Hepatic stellate cell (primary cell): ENCODE results near the gene NCOA4.
"Not testable (repeated sequence)": the region's sequence is repeated elsewhere in the genome, so short reads cannot be mapped to it uniquely, and the experiment has no call there.

Experiments
- DNase-seq: peaks from one replicate; pipeline ENCODE4 v3.0.0; 2011; ENCODE audit warnings: low spot score

Gene NCOA4

GRCh38 chr10:46052057-46052790, 21.8 kb upstream of the NCOA4 start:
- no peak for DNase-seq

- DNase-seq = no peak
These were observed 20.7 kb upstream of the NCOA4 start for GRCh38 chr10:46050941-46051623.

DNA sequence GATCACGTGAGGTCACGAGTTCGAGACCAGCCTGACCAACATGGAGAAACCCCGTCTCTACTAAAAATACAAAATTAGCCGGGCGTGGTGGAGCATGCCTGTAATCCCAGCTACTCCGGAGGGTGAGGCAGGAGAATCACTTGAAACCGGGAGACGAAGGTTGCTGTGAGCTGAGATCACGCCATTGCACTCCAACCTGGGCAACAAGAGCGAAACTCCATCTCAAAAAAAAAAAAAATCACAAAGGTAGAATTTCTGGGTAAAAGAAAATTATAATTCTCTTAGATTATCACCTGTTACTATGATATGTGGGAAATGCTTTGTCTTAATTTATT, 19.0 kb upstream of the NCOA4 start:
- not testable (repeated sequence) for DNase-seq

GRCh38 chr10:46048152-46048551, 17.7 kb upstream of the NCOA4 start:
- DNase-seq = no peak

- DNase-seq = no peak
These were observed 15.8 kb upstream of the NCOA4 start, which contains the start of gene MSMB for GRCh38 chr10:46046261-46046660. Gene MSMB (minus strand): TSS chr10:46046269. CDS start chr10:46046237, 32 bp downstream.

GRCh38 chr10:46042527-46042926, 12.1 kb upstream of the NCOA4 start:
- no peak for DNase-seq

DNA sequence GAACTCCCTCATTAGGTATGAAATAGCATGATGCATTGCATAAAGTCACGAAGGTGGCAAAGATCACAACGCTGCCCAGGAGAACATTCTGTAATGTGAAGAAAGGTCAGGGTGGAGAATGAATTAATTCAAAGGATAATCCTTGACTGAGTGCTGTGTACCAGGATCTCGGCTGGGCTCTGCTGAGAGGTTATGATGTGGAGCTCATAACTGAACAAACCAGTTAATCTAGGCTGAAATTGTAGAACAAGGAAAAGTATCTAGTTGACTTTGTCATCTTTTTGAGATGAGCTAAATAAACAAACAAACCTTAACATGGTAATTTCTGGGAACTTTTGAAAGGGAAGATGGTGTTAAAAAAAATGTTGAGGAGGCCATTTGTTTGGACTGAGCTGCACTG, 9.6 kb upstream of the NCOA4 start:
- no peak for DNase-seq

DNA sequence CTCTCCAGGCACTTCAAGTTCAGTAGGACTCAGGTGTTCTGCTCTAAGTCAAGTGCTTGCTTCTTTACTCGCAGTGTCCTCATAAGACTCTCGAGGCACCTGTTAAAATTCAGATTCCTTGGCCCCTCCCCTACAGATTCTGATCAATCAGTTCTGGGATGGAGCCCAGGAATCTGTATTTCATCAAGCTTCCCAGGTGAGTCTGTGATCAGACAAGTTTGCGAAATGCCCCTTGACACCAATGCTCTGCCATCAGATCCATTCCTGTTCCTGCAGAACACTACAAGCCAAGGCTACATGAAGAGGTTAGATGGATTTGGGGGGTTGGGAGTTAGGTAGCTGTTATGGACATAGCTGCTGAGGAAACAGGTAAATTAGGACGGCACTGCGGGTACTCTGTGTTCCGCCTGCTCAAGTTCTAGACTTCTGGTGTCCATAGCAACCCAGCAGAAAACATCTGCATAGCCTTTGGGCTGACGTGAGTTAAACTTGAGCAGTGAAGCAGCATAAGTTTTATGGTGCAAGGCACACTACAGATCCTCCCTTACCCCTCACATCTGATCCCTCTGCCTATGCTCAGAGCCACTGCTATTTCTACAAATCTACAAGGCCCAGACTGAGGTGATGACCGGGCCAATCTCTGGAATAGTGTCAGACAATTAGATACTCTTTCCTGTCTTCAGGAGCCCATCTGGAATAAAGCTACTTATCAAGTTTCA, 6.8 kb upstream of the NCOA4 start:
- no peak for DNase-seq

GRCh38 chr10:46035923-46036849, 5.8 kb upstream of the NCOA4 start:
- no peak for DNase-seq

- peak; percentile 88 for DNase-seq
These were observed 3.2 kb upstream of the NCOA4 start for GRCh38 chr10:46033602-46034011.

- DNase-seq = no peak
These were observed 1.5 kb upstream of the NCOA4 start for GRCh38 chr10:46031648-46032532.

DNA sequence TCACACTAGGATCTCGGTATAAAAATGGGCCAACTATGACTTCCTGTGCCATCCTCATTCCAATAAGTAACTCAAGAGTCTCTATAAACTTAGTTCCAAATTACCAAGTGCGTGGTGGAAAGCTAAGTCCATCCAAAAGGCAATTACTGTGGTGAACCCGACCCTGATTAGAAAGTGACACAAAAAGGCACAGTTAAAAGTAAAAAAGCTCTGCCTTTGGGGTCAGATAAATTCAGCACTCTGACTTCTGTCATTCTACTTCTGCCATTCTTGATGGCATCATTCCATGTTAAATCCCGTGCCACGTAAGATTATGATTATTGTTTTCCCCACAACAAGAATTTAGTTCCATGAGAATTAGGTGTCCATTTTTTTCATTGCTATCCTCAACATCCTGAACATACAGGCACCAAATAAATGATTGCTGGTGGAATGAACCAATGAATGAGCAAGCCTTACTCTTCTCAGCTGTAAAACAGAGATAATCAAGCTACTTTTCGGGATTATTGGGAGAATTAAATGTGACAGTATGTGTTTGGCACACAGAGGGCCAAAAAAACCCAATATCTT, 877 bp downstream of the NCOA4 start:
- no peak for DNase-seq

GRCh38 chr10:46028584-46029460, 1.6 kb downstream of the NCOA4 start:
- peak; percentile 59 for DNase-seq

- no peak for DNase-seq
These were observed 4.3 kb downstream of the NCOA4 start for GRCh38 chr10:46026106-46026505.

GRCh38 chr10:46025406-46025805, 5.0 kb downstream of the NCOA4 start:
- DNase-seq = no peak

- no peak for DNase-seq
These were observed 5.5 kb downstream of the NCOA4 start for GRCh38 chr10:46024948-46025347.

- peak; percentile 82 for DNase-seq
These were observed 7.3 kb downstream of the NCOA4 start for GRCh38 chr10:46022978-46023702.

GRCh38 chr10:46020344-46020657, 10.1 kb downstream of the NCOA4 start:
- DNase-seq = no peak
